GM12878 (cell line): ENCODE measurements around the gene MAP3K5. TPM values are rescaled to one million over a fixed set of nuclear protein-coding genes. Genes with fewer than 3 reads are reported as not detected.
A peak's percentile ranks its signal among the peaks of the same experiment; 100 is the strongest.

Experiments used
- EGR1 ChIP-seq, 2 experiments: IDR thresholded peaks; 1 replicate in 1 of 2; 2 replicates in 1 of 2; pipeline ENCODE4 v1.6.1; 2011 to 2012; ENCODE audit warnings: low read depth in 2 of 2, low read length in 2 of 2, borderline replicate concordance in 1 of 2, mild to moderate bottlenecking in 1 of 2, moderate library complexity in 1 of 2
- ETV6 ChIP-seq, 2 experiments: fragments of 450-650 bp in 1 of 2; IDR thresholded peaks in 1 of 2; conservative IDR thresholded peaks in 1 of 2; 2 replicates each; pipeline ENCODE4 v1.6.1; 2014; ENCODE audit warnings: antibody characterized with exemption in 1 of 2, borderline replicate concordance in 1 of 2, low read depth in 1 of 2, mild to moderate bottlenecking in 1 of 2, moderate library complexity in 1 of 2
- KAT2A ChIP-seq: conservative IDR thresholded peaks from 2 replicates; pipeline ENCODE4 v1.6.1; 2011; ENCODE audit warnings: low read depth, low read length; ENCODE audit not compliant: control insufficient read depth
- NFYA ChIP-seq: IDR thresholded peaks from 2 replicates; pipeline ENCODE4 v1.6.1; 2011; ENCODE audit warnings: low read depth, mild to moderate bottlenecking, low read length, improper control_type of control experiment, borderline replicate concordance
- RAD21 ChIP-seq: IDR thresholded peaks from 2 replicates; pipeline ENCODE4 v1.6.1; 2011; ENCODE audit warnings: mild to moderate bottlenecking, low read depth, low read length, moderate library complexity; ENCODE audit not compliant: insufficient read depth
- SP1 ChIP-seq: IDR thresholded peaks from one replicate; pipeline ENCODE4 v1.6.1; 2011; ENCODE audit warnings: low read depth, low read length
- TCF3 ChIP-seq: IDR thresholded peaks from 2 replicates; pipeline ENCODE4 v1.6.1; 2012; ENCODE audit warnings: low read depth, mild to moderate bottlenecking, low read length, borderline replicate concordance; ENCODE audit not compliant: insufficient read depth
- YY1 ChIP-seq: IDR thresholded peaks from 2 replicates; pipeline ENCODE4 v1.6.1; 2011; ENCODE audit warnings: low read depth, mild to moderate bottlenecking, low read length
- ZNF592 ChIP-seq: fragments of 450-650 bp; IDR thresholded peaks from 2 replicates; pipeline ENCODE4 v1.6.1; 2017; ENCODE audit warnings: mild to moderate bottlenecking, moderate library complexity
- polyA plus RNA-seq, 11 experiments: library from polyadenylated mRNA; depleted of rRNA in 4 of 11; unstranded in 6 of 11; stranded (reverse) in 5 of 11; fragments of >200 nt; fragmentation: Nextera tagmentation in 4 of 11; fragmentation: Illumina TruSeq in 1 of 11; extraction: Ambion mirVana in 4 of 11; extraction: Trizol in 1 of 11; gene quantifications; 1 replicate in 1 of 11; 2 replicates in 10 of 11; pipeline versions ENCODE4 v1.2.1 to v1.2.3, GENCODE V29; 2011 to 2016; ENCODE audit warnings: inconsistent platforms in 2 of 11, missing spikeins in 2 of 11, low read depth in 1 of 11
- total RNA-seq, 4 experiments: library from RNA; depleted of rRNA in 3 of 4; stranded (reverse); fragments of >200 nt in 3 of 4; fragmentation: Illumina TruSeq in 1 of 4; extraction: Trizol in 1 of 4; gene quantifications; 2 replicates each; pipeline versions ENCODE4 v1.2.1 to v1.2.3, GENCODE V29; 2013 to 2021

The MAP3K5 gene
- total and polyA plus RNA-seq, 10 of the 15 experiments (the other 5 are each of a cell fraction or from before 2014, with no cell fraction given) = 5.4 to 34.3 (median 26.4) TPM

- no peak for TF ChIP-seq TCF3
- TF ChIP-seq YY1 = no peak
- TF ChIP-seq EGR1 (IDR thresholded peaks at IDR 0.05; ENCODE audit: borderline replicate concordance in 1 of 2, low read depth in 2 of 2, low read length in 2 of 2) = no peak
- no peak for TF ChIP-seq SP1
- TF ChIP-seq KAT2A = no peak
- no peak for TF ChIP-seq ZNF592
- TF ChIP-seq ETV6 (conservative IDR thresholded peaks at IDR 0.05 in 1 of 2, IDR thresholded peaks at IDR 0.05 in 1 of 2; ENCODE audit: borderline replicate concordance in 1 of 2, low read depth in 1 of 2) = peak in 1 of 2 experiments; percentile 47; a peak in 1 of 4 replicates
- TF ChIP-seq RAD21 = 0 out of 2 replicates have a peak, but pooled peaks have one; percentile 28
- no peak for TF ChIP-seq NFYA
These were observed 40.7 kb downstream of the MAP3K5 start (continued) for GRCh38 chr6:136751522-136751956.
